Superior temporal gyrus (tissue), 1 donor: ENCODE data around the gene AOPEP.

Experiments
- DNase-seq: peaks from one replicate; pipeline ENCODE4 v3.0.0-alpha.2; 2016; ENCODE audit errors: extremely low spot score

Gene AOPEP

DNA sequence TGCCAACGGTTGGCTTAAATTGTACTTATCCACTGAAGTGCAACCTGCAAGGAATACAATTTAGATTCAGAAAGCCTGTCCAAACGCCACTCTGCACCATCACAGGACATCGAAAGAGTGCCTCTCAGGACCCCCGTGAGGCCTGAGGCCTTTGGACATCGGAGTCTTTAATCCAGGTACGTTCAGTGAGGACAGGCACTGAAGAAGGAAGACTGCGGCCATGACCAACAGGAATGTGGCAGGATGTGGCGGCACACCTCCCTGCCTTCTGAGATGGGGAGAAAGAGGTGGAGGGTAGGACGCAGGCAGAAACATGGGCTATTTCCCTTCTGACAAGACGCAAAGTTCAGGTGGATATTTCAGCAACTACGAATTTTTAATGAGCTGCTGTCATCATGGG, 385.2 kb downstream of the AOPEP start:
- DNase-seq = no peak

GRCh38 chr9:95112436-95113280, 386.2 kb downstream of the AOPEP start:
- DNase-seq = no peak

DNA sequence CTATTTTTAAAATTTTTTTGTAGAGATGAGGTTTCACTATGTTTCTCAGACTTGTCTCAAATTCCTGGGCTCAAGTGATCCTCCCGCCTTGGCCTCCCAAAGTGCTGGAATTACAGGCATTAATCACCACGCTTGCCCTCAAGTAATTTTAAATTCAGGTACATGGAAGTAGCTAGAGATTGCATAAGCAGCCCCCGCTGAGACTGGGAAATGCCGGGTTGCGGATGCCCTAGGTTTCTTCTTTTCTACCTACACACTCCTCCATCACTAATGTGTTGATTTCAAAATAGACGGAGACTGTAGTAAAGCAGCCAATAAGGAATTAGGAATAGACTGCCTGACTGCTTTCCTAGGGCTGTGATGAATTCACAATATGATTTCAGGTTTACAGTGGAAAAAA, 388.6 kb downstream of the AOPEP start:
- peak; percentile 10 for DNase-seq

- peak; percentile 15 for DNase-seq
Observed at GRCh38 chr9:95116002-95116807, 389.7 kb downstream of the AOPEP start.

DNA sequence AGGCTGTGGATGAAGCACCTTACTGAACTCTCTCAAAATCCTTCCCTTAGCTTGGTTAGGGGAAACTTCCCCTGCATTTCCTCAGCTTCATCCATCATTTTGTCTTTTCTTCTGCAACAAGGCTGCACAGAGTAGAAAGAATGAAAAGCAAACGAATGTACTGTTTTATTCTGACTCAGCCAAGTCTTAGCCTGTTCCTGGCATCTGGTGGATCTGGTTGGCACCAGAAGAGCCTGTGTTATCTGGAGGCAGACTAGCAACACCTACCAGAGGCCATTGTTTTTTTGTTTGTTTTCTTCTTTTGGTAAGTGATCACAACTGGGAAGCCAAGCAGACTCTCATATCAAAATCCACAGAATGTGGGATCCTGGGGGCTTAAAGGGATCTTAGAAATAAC, 390.3 kb downstream of the AOPEP start:
- DNase-seq = peak; percentile 55

GRCh38 chr9:95118596-95118995, 392.1 kb downstream of the AOPEP start:
- DNase-seq = no peak

- no peak for DNase-seq
Observed at GRCh38 chr9:95120781-95121370, 394.4 kb downstream of the AOPEP start.

DNA sequence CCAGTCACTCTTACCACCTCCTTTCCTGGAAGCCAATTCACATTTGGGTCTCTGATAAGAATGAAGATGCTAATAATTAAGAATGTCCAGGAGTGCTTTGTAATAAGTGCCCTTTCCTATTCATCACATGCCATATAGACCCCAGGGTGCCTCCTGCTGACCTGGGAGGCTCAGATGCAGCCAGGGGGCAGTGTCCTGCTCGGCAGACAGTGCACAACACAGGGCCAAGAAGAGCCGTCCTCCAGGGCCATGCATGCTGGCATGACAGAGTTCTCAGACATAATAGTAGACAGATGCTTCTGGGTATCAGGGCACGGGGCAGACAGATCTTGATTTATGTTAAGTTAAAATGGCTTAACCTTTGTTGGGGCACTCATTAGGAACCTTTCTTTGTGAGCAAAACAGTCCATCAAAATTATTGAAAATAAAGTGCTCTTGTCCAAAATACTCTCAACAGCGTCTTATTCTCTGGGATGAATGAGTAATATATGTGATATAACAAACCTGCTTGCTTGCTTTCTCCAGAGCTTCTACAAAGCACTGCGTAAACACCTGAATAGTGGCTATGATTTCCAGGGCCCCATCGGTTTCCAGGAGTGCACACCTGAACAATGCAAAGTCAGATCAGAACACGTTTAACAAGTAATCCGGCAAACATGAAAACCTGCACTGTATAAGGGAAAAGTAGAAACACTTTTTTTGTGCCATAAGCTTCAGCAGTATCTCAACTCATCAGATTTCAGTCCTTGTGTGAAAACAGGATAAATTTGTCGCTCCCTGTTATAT, 398.3 kb downstream of the AOPEP start:
- DNase-seq = no peak

DNA sequence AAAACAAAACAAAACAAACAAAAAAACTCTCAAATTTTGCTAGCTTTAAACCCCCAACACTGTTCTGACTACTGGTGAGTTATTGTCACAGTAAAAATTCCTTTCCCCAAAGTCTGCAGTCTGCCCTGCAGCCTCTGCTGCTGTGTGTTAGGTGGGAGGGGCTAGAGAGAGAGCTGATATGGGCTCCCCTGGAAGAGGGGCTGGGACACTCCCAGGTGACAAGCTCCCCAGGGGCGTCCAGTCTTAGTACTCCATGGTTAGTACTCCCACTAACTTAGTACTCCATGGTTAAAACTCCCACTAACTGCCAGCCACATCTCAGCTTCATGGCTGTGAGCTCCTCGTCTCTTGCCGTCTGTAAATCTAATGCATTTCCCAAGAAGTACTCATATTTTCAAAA, 399.2 kb downstream of the AOPEP start:
- no peak for DNase-seq

DNA sequence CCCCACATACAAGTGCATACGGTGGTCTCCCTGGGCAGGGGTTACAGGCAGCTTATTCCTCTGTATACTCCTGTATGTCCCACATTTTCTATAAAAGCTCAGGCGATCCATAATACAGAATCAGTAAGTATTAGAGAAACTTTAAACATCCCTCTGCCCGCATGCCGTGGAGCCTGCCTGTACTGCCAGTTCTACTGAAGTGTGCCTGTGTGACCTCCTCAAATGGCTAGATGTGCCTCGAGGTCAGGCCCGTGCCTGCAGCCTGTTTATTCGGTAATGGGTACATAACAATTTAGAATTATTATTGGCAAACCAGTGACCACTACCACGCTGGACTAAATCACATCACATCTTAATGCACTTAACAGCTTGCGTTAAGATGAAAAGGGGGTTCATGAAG, 400.2 kb downstream of the AOPEP start:
- no peak for DNase-seq

DNA sequence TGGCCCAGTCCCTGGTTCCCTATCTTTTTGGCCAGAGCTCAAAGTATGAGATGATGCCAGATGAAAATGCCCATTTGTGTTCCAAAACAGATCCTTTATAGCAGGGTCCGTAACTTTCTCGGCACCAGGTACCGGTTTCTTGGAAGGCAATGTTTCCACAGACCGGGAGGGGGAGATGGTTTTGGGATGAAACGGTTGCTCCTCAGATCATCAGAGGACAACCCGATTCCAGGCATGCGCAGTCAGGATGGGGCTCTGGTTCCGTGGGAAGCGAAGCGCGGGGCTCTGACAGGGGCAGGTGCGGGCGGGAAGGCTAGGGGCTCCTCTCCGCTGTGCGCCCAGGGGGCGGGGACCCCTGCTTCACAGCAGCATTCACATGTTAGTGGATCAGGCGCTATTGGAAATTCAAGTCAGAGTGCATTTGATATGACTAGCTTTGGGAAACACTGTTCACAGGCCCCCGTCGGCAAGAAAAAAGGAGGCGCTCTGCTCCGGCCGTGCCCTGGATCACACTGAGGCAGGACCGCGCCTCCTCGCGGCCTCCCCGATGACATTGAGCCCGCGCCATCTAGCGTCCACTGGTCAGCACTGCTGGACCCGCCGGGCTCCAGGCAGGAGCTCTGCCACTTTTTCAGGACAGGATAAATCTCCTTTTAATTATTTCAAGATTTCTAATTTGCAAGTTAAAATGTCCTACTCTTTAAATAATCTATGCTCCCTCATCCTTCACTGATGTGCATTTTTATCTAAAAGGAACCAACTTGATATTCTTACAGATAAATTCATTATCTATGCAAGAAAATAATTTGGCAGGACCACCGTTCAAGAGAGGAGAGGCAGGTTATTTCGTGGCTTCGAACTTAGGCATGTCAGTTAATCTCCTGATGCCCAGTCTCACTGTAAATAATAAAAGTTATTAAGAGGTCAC, 401.0 kb downstream of the AOPEP start:
- peak; percentile 94 for DNase-seq

GRCh38 chr9:95128177-95128524, 401.7 kb downstream of the AOPEP start:
- no peak for DNase-seq

DNA sequence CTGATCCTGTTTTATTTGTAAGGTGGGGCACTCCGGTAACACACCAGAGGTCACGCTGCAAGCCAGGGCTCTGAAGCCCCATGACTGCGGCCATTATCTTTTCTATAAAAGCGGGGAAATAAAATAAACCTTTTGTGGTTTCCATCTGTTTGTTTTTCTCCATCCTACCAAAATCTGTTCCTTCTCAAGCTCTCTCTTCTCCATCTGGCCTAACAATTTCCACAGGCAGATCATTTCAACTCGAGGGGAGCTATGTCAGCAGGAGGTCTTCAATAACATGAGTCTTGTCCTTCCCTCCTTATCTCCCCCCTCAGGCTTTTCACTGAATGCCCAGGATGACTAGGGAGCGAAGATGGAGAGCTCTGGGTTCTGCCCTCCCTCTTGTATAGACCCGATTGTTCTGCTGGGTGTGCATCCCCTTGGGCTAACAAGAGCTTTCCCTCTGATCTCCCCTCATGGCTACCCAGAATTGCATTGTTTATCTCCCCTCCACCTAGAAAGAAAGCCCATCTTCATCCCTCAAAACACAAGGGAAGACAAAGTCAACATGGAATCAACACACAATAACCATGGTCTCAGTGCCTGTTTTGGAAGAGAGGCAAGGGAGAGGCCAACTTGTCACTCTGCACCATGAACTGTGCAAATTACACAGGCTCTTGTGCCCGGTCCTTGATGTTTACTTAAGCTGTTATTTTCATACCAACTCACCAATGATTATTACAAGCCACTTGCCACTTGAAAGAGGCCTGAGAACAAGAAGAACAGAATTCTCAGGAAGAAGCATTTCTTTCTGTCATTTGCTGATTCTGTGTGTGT, 403.2 kb downstream of the AOPEP start:
- DNase-seq = no peak

DNA sequence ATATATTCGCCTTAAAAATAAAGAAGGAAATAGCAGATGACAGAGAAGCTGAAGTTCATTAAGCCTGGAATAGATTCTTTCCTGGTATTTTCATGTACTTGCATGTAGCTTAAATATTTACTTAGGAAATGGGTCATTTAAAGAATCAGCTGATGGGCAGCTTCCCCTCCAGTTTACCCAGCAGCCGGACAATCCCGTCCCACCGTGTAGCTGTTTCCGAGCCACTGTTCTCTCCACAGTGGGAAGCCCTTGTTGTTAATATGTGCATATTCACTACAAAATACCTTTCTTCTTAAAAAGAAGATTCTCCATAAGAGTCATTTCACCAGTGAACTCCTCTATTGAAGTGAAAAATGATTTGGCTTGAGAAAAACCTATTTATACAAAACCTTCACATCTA, 404.0 kb downstream of the AOPEP start:
- DNase-seq = peak; percentile 37

DNA sequence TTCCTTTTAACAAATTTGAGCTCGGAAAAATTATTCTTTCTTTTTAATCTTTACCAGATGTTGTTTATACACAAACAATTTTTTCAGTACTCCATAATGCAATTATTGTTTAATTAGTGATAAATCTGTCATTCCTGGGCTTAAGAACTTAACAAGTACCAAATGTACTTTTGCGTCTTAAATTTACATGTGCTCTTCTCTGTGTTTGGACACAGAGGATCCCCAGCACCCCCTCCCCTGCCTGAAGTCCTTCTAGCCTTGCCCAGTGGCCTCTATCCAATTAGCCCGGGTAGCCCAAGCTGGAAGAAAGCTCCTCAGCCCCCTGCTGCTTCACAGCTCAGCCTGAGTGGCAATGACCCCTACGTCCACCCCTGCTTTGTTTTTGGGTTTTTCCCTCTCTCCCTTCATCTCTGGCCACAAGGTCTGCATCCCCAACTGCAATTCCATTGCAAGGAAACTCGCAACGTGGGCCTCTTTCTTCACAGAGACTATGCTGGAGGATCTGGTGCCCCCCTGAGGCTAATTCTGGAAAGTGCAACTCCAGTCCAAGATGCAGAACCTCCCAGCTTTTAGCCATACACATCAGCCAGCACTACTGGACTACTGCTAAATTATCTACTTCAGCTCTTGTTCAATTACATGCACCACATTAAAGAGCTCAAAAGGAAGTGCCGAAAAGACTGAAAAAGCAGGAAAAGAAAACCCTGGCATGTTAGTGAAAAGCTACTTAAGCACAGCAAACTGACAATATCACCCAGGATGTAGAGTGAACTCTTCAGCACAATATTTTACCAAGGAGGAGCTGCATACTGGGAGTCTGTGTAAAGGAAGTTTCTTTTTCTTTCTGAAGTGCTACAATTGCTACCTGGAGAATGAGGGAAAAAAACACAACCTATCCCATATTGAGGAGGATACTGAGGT, 404.8 kb downstream of the AOPEP start:
- peak; percentile 95 for DNase-seq

GRCh38 chr9:95132366-95133324, 406.1 kb downstream of the AOPEP start:
- no peak for DNase-seq

- DNase-seq = no peak
Observed at GRCh38 chr9:95133325-95133705, 406.8 kb downstream of the AOPEP start.

DNA sequence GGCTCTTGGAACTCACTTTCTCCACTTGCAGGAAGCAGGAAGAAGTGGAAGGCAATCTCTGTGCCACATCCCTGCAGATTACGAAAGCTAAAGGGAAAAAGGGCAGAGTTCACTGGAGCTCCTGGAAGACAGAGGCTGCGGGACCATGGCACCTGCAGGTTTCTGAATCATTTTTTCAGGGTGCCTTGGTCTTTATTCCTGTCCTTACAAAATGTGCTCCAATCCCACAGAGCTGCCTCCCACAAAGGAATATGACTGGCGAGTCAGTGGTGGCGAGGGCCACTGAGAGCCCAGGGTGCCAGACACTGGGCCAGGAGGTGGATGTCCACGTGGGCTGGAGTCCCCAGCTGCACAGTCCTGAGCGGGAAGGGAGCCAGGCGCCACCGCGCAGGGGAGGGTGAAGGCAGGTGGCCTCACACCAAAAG, 408.0 kb downstream of the AOPEP start:
- no peak for DNase-seq
